SK-N-SH (cell line): Measurements from ENCODE around the gene DEGS1. TPM values are rescaled to one million over a fixed set of nuclear protein-coding genes. Genes with fewer than 3 reads are reported as not detected.

Source experiments
- CTCF ChIA-PET: fragments of 300-600, 350-600 bp; formaldehyde crosslinking; extraction: SDS; loops from one replicate; lab custom pipeline; 2021; lab: Yijun Ruan, JAX
- POLR2A ChIA-PET: fragments of 350-600 bp; sonication (Branson Sonifier 250); formaldehyde crosslinking; extraction: SDS; loops from one replicate; lab custom pipeline; 2020; ENCODE audit warnings: antibody characterized with exemption, inconsistent platforms; lab: Yijun Ruan, JAX
- DNase-seq: peaks from one replicate; pipeline ENCODE4 v3.0.0; 2012
- H2AFZ ChIP-seq: fragments of 200-600 bp; sonication (generic); 2 replicates; pipeline ENCODE4 v1.8.1; 2016; ENCODE audit warnings: antibody characterized with exemption, mild to moderate bottlenecking, low read depth
- H3F3A ChIP-seq: fragments of 200-600 bp; sonication (generic); replicated peaks from 2 replicates; pipeline ENCODE3; 2016; ENCODE audit warnings: antibody characterized with exemption, mild to moderate bottlenecking; ENCODE audit not compliant: insufficient read depth
- H3K27ac ChIP-seq, 2 experiments: fragments of 200-500 bp in 1 of 2; fragments of 200-600 bp in 1 of 2; sonication (Bioruptor generic) in 1 of 2; sonication (generic), shearing (Covaris generic) in 1 of 2; 2 replicates each; pipeline versions ENCODE4 v1.5.1 to v1.6.1; 2014 to 2016; ENCODE audit warnings: low read depth in 2 of 2, inconsistent platforms in 1 of 2, low read length in 1 of 2, mild to moderate bottlenecking in 1 of 2, mixed read lengths in 1 of 2
- H3K27me3 ChIP-seq: fragments of 200-600 bp; sonication (generic), shearing (Covaris generic); 2 replicates; pipeline ENCODE4 v1.6.1; 2016; ENCODE audit warnings: mixed run types; ENCODE audit not compliant: insufficient read depth
- H3K36me3 ChIP-seq, 2 experiments: fragments of 200-500 bp in 1 of 2; fragments of 200-600 bp in 1 of 2; sonication (Bioruptor generic) in 1 of 2; sonication (generic) in 1 of 2; replicated peaks in 1 of 2; 2 replicates each; pipeline versions ENCODE3 to v1.5.1; 2014 to 2016; ENCODE audit warnings: low read length in 1 of 2, mild to moderate bottlenecking in 1 of 2; ENCODE audit not compliant: insufficient read depth in 2 of 2, control insufficient read depth in 1 of 2
- H3K4me1 ChIP-seq, 2 experiments: fragments of 200-500 bp in 1 of 2; fragments of 200-600 bp in 1 of 2; sonication (Bioruptor generic) in 1 of 2; sonication (generic), shearing (Covaris generic) in 1 of 2; 2 replicates each; pipeline versions ENCODE4 v1.5.1 to v1.6.1; 2014 to 2016; ENCODE audit warnings: low read depth in 1 of 2, low read length in 1 of 2, mixed run types in 1 of 2; ENCODE audit not compliant: insufficient read depth in 2 of 2, control insufficient read depth in 1 of 2
- H3K4me2 ChIP-seq: fragments of 200-600 bp; sonication (generic), shearing (Covaris generic); 2 replicates; pipeline ENCODE4 v1.6.1; 2017; ENCODE audit warnings: mixed run types
- H3K4me3 ChIP-seq, 2 experiments: fragments of 200-500 bp in 1 of 2; fragments of 200-600 bp in 1 of 2; sonication (Bioruptor generic) in 1 of 2; sonication (generic), shearing (Covaris generic) in 1 of 2; 2 replicates each; pipeline versions ENCODE4 v1.5.1 to v1.8.1; 2014 to 2016; ENCODE audit warnings: low read depth in 2 of 2, inconsistent platforms in 1 of 2, low read length in 1 of 2, mild to moderate bottlenecking in 1 of 2, mixed read lengths in 1 of 2, moderate library complexity in 1 of 2
- H3K79me2 ChIP-seq: fragments of 200-600 bp; sonication (generic); 2 replicates; pipeline ENCODE4 v1.8.1; 2017; ENCODE audit warnings: mild to moderate bottlenecking; ENCODE audit not compliant: insufficient read depth
- H3K9ac ChIP-seq: fragments of 200-600 bp; sonication (generic); 2 replicates; pipeline ENCODE4 v1.6.1; 2017; ENCODE audit warnings: mixed run types
- H3K9me2 ChIP-seq: fragments of 200-600 bp; sonication (generic); 2 replicates; pipeline ENCODE4 v1.6.1; 2017; ENCODE audit warnings: mixed run types
- H3K9me3 ChIP-seq: fragments of 200-600 bp; sonication (generic); 2 replicates; pipeline ENCODE4 v1.6.1; 2017; ENCODE audit warnings: mixed run types, mild to moderate bottlenecking, moderate library complexity
- H4K20me1 ChIP-seq: fragments of 200-600 bp; sonication (generic); 2 replicates; pipeline ENCODE4 v1.6.1; 2017; ENCODE audit warnings: mild to moderate bottlenecking, mixed run types; ENCODE audit not compliant: insufficient read depth
- CHD2 ChIP-seq: fragments of 150-350 bp; IDR thresholded peaks from 2 replicates; pipeline ENCODE4 v1.6.1; 2018; ENCODE audit warnings: low read length; ENCODE audit not compliant: partially characterized antibody
- CTCF ChIP-seq: fragments of 200-600 bp; sonication (generic); IDR thresholded peaks from 2 replicates; pipeline ENCODE4 v1.6.1; 2017; ENCODE audit warnings: antibody characterized with exemption, mild to moderate bottlenecking, moderate library complexity
- ELF1 ChIP-seq: IDR thresholded peaks from 2 replicates; pipeline ENCODE4 v1.4.0; 2012
- EP300 ChIP-seq, 2 experiments: IDR thresholded peaks; 2 replicates each; pipeline versions ENCODE4 v1.4.0 to v1.6.1; 2012; ENCODE audit warnings: borderline replicate concordance in 1 of 2, low read depth in 1 of 2, low read length in 1 of 2
- EZH2phosphoT487 ChIP-seq: fragments of 200-600 bp; sonication (generic); IDR thresholded peaks from 2 replicates; pipeline ENCODE4 v1.6.1; 2017; ENCODE audit warnings: low read depth, mixed run types, mild to moderate bottlenecking, antibody characterized with exemption, moderate library complexity, borderline replicate concordance
- FOXM1 ChIP-seq: IDR thresholded peaks from 2 replicates; pipeline ENCODE4 v1.4.0; 2012; ENCODE audit warnings: low read depth, mild to moderate bottlenecking
- GABPA ChIP-seq: IDR thresholded peaks from 2 replicates; pipeline ENCODE4 v1.4.0; 2012; ENCODE audit warnings: low read depth, mild to moderate bottlenecking
- GATA2 ChIP-seq: sonication (generic); formaldehyde crosslinking; IDR thresholded peaks from 2 replicates; pipeline ENCODE4 v1.5.0; 2020; ENCODE audit warnings: mild to moderate bottlenecking, missing genetic modification reagents
- MAX ChIP-seq: IDR thresholded peaks from 2 replicates; pipeline ENCODE4 v1.4.0; 2012; ENCODE audit warnings: low read depth
- MEF2A ChIP-seq: IDR thresholded peaks from 2 replicates; pipeline ENCODE4 v1.4.0; 2012; ENCODE audit warnings: low read depth, borderline replicate concordance
- NFIC ChIP-seq: IDR thresholded peaks from 2 replicates; pipeline ENCODE4 v1.4.0; 2012; ENCODE audit warnings: borderline replicate concordance
- NRF1 ChIP-seq: IDR thresholded peaks from 2 replicates; pipeline ENCODE4 v1.6.1; 2012; ENCODE audit warnings: low read depth, mild to moderate bottlenecking, low read length
- POLR2AphosphoS5 ChIP-seq: IDR thresholded peaks from 2 replicates; pipeline ENCODE4 v1.6.1; 2012; ENCODE audit warnings: low read depth, low read length
- RAD21 ChIP-seq: IDR thresholded peaks from 2 replicates; pipeline ENCODE4 v1.6.1; 2012; ENCODE audit warnings: mild to moderate bottlenecking, low read length
- RCOR1 ChIP-seq: fragments of 150-350 bp; IDR thresholded peaks from 2 replicates; pipeline ENCODE4 v1.6.1; 2017; ENCODE audit warnings: antibody characterized with exemption, low read length
- SIN3A ChIP-seq: IDR thresholded peaks from 2 replicates; pipeline ENCODE4 v1.6.1; 2012; ENCODE audit warnings: low read depth, mild to moderate bottlenecking, low read length, moderate library complexity, borderline replicate concordance
- SMC3 ChIP-seq: IDR thresholded peaks from 2 replicates; pipeline ENCODE4 v1.6.1; 2012; ENCODE audit warnings: low read depth, low read length, improper control_type of control experiment
- TAF1 ChIP-seq: IDR thresholded peaks from 2 replicates; pipeline ENCODE4 v1.6.1; 2012; ENCODE audit warnings: low read depth, mild to moderate bottlenecking, low read length, moderate library complexity, borderline replicate concordance
- TCF12 ChIP-seq: IDR thresholded peaks from 2 replicates; pipeline ENCODE4 v1.4.0; 2012
- TEAD4 ChIP-seq: IDR thresholded peaks from 2 replicates; pipeline ENCODE4 v1.4.0; 2012; ENCODE audit warnings: mild to moderate bottlenecking, borderline replicate concordance; ENCODE audit not compliant: insufficient read depth
- USF2 ChIP-seq: fragments of 150-350 bp; IDR thresholded peaks from 2 replicates; pipeline ENCODE4 v1.6.1; 2017; ENCODE audit warnings: antibody characterized with exemption, low read length, low read depth, borderline replicate concordance
- YY1 ChIP-seq: IDR thresholded peaks from 2 replicates; pipeline ENCODE4 v1.4.0; 2012; ENCODE audit warnings: low read depth, mild to moderate bottlenecking
- WGBS: methylation state at CpG from one replicate; pipeline ENCODE4 v1.1.6; 2017; ENCODE audit warnings: low lambda C conversion rate; 5-methylcytosine and 5-hydroxymethylcytosine counted together
- polyA plus RNA-seq, 3 experiments: library from polyadenylated mRNA; depleted of rRNA; stranded (reverse); fragments of >200 nt; gene quantifications; 2 replicates each; pipeline ENCODE4 v1.2.3, GENCODE V29; 2012
- TF ChIP-seq, protein P1 (sequence below): fragments of 150-350 bp; IDR thresholded peaks from 2 replicates; pipeline ENCODE4 v1.6.1; 2016; ENCODE audit warnings: mild to moderate bottlenecking, low read depth, low read length
- TF ChIP-seq, protein P2 (sequence below): IDR thresholded peaks from 2 replicates; pipeline ENCODE4 v1.4.0; 2012; ENCODE audit warnings: low read depth, borderline replicate concordance
- TF ChIP-seq, protein P3 (sequence below): IDR thresholded peaks from 2 replicates; pipeline ENCODE4 v1.4.0; 2012; ENCODE audit warnings: low read depth, borderline replicate concordance

The DEGS1 gene
- polyA plus RNA-seq, 1 of the 3 experiments (the other 2 are of a cell fraction) = 62.3 TPM

GRCh38 chr1:224183591-224184312 is 712 bp downstream of the DEGS1 start:
- peak overlapping the region; percentile 84 to 85 for H3K27ac ChIP-seq
- CTCF ChIA-PET = interaction anchor here (0.7 to 1.0 kb wide), 3 partner anchors 10 to 67 kb away, joined by 3 read pairs; no protein-coding TSS in a partner anchor
- no peaks in the 10 kb centered on the region for H3K9me2 ChIP-seq
- peak overlapping the region; percentile 91 for H2AFZ ChIP-seq
- peak; percentile 89 for DNase-seq
- H3K9ac ChIP-seq = peak overlapping the region; percentile 94
- H3K27me3 ChIP-seq = no peaks in the 10 kb centered on the region
- WGBS = 1% methylated on average over 15 of the region's 53 CpGs
- peaks cover 62% of the 10 kb centered on the region for H3K79me2 ChIP-seq
- H3F3A ChIP-seq = peaks cover 7% of the 10 kb centered on the region
- peak overlapping the region; percentile 63 to 73 for H3K4me3 ChIP-seq
- peaks cover 27% of the 10 kb centered on the region; the same call in 1 of the 2 replicates for H4K20me1 ChIP-seq
- H3K4me1 ChIP-seq = peaks cover 5 to 16% of the 10 kb centered on the region in 2 experiments; a peak in 2 of 4 replicates
- peak overlapping the region; percentile 94 for H3K4me2 ChIP-seq
- no peaks in the 10 kb centered on the region for H3K9me3 ChIP-seq
- POLR2A ChIA-PET = interaction anchor here (1.2 to 1.8 kb wide), 2 partner anchors 10 to 31 kb away, joined by 3 to 4 read pairs; no protein-coding TSS in a partner anchor
- H3K36me3 ChIP-seq = peaks cover 0 to 19% of the 10 kb centered on the region in 2 experiments
- TF ChIP-seq GATA2 (CRISPR knock-in tag) (no peak), POLR2AphosphoS5 (no peak), SMC3 (no peak), NRF1 (peak; percentile 52), GABPA (no peak), RAD21 (no peak), YY1 (peak; percentile 58; the same call in 1 of the 2 replicates), USF2 (no peak), CTCF (no peak), FOXM1 (no peak), SIN3A (peak; percentile 49; the same call in 1 of the 2 replicates), TEAD4 (no peak), TCF12 (no peak), CHD2 (no peak), NFIC (no peak), TAF1 (0 out of 2 replicates have a peak, but pooled peaks have one; percentile 7), MAX (peak; percentile 57; the same call in 1 of the 2 replicates), EP300 (IDR thresholded peaks at IDR 0.05; ENCODE audit: borderline replicate concordance in 1 of 2, low read depth in 1 of 2, low read length in 1 of 2) (no peak), EZH2phosphoT487 (no peak), ELF1 (no peak), MEF2A (no peak), RCOR1 (no peak)
- TF ChIP-seq, protein P1, sequence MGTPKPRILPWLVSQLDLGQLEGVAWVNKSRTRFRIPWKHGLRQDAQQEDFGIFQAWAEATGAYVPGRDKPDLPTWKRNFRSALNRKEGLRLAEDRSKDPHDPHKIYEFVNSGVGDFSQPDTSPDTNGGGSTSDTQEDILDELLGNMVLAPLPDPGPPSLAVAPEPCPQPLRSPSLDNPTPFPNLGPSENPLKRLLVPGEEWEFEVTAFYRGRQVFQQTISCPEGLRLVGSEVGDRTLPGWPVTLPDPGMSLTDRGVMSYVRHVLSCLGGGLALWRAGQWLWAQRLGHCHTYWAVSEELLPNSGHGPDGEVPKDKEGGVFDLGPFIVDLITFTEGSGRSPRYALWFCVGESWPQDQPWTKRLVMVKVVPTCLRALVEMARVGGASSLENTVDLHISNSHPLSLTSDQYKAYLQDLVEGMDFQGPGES = no peak
- TF ChIP-seq, protein P2, sequence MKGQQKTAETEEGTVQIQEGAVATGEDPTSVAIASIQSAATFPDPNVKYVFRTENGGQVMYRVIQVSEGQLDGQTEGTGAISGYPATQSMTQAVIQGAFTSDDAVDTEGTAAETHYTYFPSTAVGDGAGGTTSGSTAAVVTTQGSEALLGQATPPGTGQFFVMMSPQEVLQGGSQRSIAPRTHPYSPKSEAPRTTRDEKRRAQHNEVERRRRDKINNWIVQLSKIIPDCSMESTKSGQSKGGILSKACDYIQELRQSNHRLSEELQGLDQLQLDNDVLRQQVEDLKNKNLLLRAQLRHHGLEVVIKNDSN = no peak
- TF ChIP-seq, protein P3, sequence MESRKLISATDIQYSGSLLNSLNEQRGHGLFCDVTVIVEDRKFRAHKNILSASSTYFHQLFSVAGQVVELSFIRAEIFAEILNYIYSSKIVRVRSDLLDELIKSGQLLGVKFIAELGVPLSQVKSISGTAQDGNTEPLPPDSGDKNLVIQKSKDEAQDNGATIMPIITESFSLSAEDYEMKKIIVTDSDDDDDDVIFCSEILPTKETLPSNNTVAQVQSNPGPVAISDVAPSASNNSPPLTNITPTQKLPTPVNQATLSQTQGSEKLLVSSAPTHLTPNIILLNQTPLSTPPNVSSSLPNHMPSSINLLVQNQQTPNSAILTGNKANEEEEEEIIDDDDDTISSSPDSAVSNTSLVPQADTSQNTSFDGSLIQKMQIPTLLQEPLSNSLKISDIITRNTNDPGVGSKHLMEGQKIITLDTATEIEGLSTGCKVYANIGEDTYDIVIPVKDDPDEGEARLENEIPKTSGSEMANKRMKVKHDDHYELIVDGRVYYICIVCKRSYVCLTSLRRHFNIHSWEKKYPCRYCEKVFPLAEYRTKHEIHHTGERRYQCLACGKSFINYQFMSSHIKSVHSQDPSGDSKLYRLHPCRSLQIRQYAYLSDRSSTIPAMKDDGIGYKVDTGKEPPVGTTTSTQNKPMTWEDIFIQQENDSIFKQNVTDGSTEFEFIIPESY = no peak
